SK-N-SH treated with all-trans-retinoic acid at 6 μM for 48 hours (cell line): ENCODE data around the gene SASH1.

Experiments used
- ATAC-seq: fragments of 200-7000 bp; cut with Tn5 transposase; 3 replicates; pipeline ENCODE4 v1.9.1; 2020; ENCODE audit warnings: mild to moderate bottlenecking, moderate library complexity
- ARNTL ChIP-seq: fragments of 450-650 bp; formaldehyde crosslinking; IDR thresholded peaks from 2 replicates; pipeline ENCODE4 v1.5.0; 2020; ENCODE audit warnings: low read depth, mild to moderate bottlenecking, moderate library complexity, borderline replicate concordance
- BACH2 ChIP-seq: fragments of 250-450 bp; sonication (Bioruptor Pico); IDR thresholded peaks from 2 replicates; pipeline ENCODE4 v1.9.0; 2021; ENCODE audit warnings: mild to moderate bottlenecking, borderline replicate concordance
- ESRRG ChIP-seq: fragments of 250-450 bp; sonication (Bioruptor Pico); IDR thresholded peaks from 2 replicates; pipeline ENCODE4 v1.6.1; 2021; ENCODE audit warnings: mild to moderate bottlenecking
- GLIS3 ChIP-seq: fragments of 250-450 bp; sonication (Bioruptor Pico); IDR thresholded peaks from 2 replicates; pipeline ENCODE4 v1.5.0; 2020; ENCODE audit warnings: mild to moderate bottlenecking, moderate library complexity
- PPARA ChIP-seq: fragments of 250-450 bp; sonication (Bioruptor Pico); IDR thresholded peaks from 2 replicates; pipeline ENCODE4 v1.5.0; 2020; ENCODE audit warnings: mild to moderate bottlenecking, borderline replicate concordance
- RARB ChIP-seq: fragments of 250-450 bp; sonication (Bioruptor Pico); IDR thresholded peaks from 2 replicates; pipeline ENCODE4 v1.8.0; 2021; ENCODE audit warnings: mild to moderate bottlenecking, moderate library complexity
- SNAI2 ChIP-seq: fragments of 250-450 bp; sonication (Bioruptor Pico); IDR thresholded peaks from 2 replicates; pipeline ENCODE4 v1.5.0; 2020; ENCODE audit warnings: mild to moderate bottlenecking, moderate library complexity
- TCF4 ChIP-seq: fragments of 250-450 bp; sonication (Bioruptor Pico); IDR thresholded peaks from 2 replicates; pipeline ENCODE4 v1.8.0; 2021; ENCODE audit warnings: mild to moderate bottlenecking, moderate library complexity, borderline replicate concordance
- TOX ChIP-seq: fragments of 250-450 bp; sonication (Bioruptor Pico); IDR thresholded peaks from 2 replicates; pipeline ENCODE4 v1.8.0; 2021; ENCODE audit warnings: mild to moderate bottlenecking, moderate library complexity, borderline replicate concordance
- ZC3H10 ChIP-seq: fragments of 250-450 bp; sonication (Bioruptor Pico); IDR thresholded peaks from 2 replicates; pipeline ENCODE4 v1.5.1; 2021; ENCODE audit warnings: mild to moderate bottlenecking, moderate library complexity
- ZFP3 ChIP-seq: fragments of 250-450 bp; sonication (Bioruptor Pico); IDR thresholded peaks from 2 replicates; pipeline ENCODE4 v1.5.0; 2020; ENCODE audit warnings: mild to moderate bottlenecking, moderate library complexity
- ZFP30 ChIP-seq: fragments of 450-650 bp; formaldehyde crosslinking; IDR thresholded peaks from 2 replicates; pipeline ENCODE4 v1.5.0; 2022; ENCODE audit warnings: mild to moderate bottlenecking, moderate library complexity
- ZNF565 ChIP-seq: fragments of 450-650 bp; formaldehyde crosslinking; conservative IDR thresholded peaks from 2 replicates; pipeline ENCODE4 v1.5.0; 2020; ENCODE audit warnings: low read depth, mild to moderate bottlenecking, moderate library complexity
- ZNF8 ChIP-seq: fragments of 450-650 bp; formaldehyde crosslinking; IDR thresholded peaks from 2 replicates; pipeline ENCODE4 v1.5.0; 2020; ENCODE audit warnings: mild to moderate bottlenecking, moderate library complexity
- TF ChIP-seq, protein P1 (sequence below): fragments of 250-450 bp; sonication (Bioruptor Pico); IDR thresholded peaks from 2 replicates; pipeline ENCODE4 v1.5.1; 2021; ENCODE audit warnings: mild to moderate bottlenecking, moderate library complexity
- TF ChIP-seq, protein P2 (sequence below): fragments of 250-450 bp; sonication (Bioruptor Pico); IDR thresholded peaks from 2 replicates; pipeline ENCODE4 v1.8.0; 2021; ENCODE audit warnings: low read depth, mild to moderate bottlenecking, moderate library complexity, borderline replicate concordance
- TF ChIP-seq, protein P3 (sequence below): fragments of 250-450 bp; sonication (Bioruptor Pico); IDR thresholded peaks from 2 replicates; pipeline ENCODE4 v1.5.0; 2020; ENCODE audit warnings: mild to moderate bottlenecking, moderate library complexity
- TF ChIP-seq, protein P4 (sequence below): fragments of 250-450 bp; sonication (Bioruptor Pico); IDR thresholded peaks from 2 replicates; pipeline ENCODE4 v1.8.0; 2020; ENCODE audit warnings: mild to moderate bottlenecking, moderate library complexity, borderline replicate concordance

Gene SASH1

DNA sequence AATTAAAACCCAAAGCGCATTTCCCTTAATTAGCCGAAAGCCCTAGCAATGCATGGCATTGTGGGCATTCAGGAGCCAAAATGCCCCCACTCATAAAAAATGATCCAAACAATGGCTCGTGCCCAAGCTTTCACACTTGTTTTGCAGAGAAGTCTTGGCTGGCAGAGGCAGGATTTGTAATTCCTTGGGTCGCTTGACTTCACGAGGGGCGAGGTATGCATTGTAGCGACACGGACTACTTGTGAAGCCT is 613 bp upstream of the SASH1 start:
- TF ChIP-seq ZNF8 (CRISPR knock-in tag) (no peak), PPARA (CRISPR knock-in tag) (no peak)
- TF ChIP-seq, protein P1, sequence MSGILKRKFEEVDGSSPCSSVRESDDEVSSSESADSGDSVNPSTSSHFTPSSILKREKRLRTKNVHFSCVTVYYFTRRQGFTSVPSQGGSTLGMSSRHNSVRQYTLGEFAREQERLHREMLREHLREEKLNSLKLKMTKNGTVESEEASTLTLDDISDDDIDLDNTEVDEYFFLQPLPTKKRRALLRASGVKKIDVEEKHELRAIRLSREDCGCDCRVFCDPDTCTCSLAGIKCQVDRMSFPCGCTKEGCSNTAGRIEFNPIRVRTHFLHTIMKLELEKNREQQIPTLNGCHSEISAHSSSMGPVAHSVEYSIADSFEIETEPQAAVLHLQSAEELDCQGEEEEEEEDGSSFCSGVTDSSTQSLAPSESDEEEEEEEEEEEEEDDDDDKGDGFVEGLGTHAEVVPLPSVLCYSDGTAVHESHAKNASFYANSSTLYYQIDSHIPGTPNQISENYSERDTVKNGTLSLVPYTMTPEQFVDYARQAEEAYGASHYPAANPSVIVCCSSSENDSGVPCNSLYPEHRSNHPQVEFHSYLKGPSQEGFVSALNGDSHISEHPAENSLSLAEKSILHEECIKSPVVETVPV (CRISPR knock-in tag), result no peak
- peak; percentile 33; the same call in 1 of the 3 replicates for ATAC-seq

DNA sequence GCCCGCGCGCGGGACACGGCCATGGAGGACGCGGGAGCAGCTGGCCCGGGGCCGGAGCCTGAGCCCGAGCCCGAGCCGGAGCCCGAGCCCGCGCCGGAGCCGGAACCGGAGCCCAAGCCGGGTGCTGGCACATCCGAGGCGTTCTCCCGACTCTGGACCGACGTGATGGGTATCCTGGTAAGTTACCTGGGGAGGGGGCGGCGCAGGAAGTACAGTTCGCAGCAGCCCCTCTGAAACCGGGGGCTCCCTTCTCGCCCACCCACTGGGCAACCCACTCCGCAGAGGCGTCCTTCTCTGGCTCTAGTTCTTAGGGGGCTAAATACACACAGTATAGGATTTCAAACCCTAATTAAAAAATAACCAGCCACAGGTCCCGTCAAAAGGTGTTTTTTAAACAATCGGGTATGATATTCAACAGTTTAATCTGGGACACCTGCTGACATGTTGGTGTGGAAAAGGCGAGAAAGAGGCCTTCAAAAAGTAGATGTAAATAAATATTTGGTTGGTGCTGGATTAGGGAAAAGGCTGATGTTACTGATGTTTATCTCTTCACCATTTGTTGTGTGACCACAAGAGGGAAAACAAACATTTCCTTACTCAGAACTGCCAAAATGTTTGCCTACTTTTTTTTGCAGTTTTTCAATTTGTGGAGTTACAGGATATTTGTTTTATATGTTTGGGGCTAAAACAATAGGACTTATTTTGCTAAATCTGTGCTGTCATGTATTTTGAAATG is 577 bp downstream of the SASH1 start:
- ATAC-seq, result peak; percentile 11; the same call in 1 of the 3 replicates
- no peak for TF ChIP-seq TCF4
- TF ChIP-seq, protein P2, sequence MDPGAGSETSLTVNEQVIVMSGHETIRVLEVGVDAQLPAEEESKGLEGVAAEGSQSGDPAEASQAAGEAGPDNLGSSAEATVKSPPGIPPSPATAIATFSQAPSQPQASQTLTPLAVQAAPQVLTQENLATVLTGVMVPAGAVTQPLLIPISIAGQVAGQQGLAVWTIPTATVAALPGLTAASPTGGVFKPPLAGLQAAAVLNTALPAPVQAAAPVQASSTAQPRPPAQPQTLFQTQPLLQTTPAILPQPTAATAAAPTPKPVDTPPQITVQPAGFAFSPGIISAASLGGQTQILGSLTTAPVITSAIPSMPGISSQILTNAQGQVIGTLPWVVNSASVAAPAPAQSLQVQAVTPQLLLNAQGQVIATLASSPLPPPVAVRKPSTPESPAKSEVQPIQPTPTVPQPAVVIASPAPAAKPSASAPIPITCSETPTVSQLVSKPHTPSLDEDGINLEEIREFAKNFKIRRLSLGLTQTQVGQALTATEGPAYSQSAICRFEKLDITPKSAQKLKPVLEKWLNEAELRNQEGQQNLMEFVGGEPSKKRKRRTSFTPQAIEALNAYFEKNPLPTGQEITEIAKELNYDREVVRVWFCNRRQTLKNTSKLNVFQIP, result no peak
- TF ChIP-seq, protein P3, sequence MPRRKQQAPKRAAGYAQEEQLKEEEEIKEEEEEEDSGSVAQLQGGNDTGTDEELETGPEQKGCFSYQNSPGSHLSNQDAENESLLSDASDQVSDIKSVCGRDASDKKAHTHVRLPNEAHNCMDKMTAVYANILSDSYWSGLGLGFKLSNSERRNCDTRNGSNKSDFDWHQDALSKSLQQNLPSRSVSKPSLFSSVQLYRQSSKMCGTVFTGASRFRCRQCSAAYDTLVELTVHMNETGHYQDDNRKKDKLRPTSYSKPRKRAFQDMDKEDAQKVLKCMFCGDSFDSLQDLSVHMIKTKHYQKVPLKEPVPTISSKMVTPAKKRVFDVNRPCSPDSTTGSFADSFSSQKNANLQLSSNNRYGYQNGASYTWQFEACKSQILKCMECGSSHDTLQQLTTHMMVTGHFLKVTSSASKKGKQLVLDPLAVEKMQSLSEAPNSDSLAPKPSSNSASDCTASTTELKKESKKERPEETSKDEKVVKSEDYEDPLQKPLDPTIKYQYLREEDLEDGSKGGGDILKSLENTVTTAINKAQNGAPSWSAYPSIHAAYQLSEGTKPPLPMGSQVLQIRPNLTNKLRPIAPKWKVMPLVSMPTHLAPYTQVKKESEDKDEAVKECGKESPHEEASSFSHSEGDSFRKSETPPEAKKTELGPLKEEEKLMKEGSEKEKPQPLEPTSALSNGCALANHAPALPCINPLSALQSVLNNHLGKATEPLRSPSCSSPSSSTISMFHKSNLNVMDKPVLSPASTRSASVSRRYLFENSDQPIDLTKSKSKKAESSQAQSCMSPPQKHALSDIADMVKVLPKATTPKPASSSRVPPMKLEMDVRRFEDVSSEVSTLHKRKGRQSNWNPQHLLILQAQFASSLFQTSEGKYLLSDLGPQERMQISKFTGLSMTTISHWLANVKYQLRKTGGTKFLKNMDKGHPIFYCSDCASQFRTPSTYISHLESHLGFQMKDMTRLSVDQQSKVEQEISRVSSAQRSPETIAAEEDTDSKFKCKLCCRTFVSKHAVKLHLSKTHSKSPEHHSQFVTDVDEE (CRISPR knock-in tag), result no peak
- TF ChIP-seq ZNF565 (CRISPR knock-in tag), result no peak
- no peak for TF ChIP-seq RARB (CRISPR knock-in tag)
- no peak for TF ChIP-seq ZC3H10
- TF ChIP-seq, protein P4, sequence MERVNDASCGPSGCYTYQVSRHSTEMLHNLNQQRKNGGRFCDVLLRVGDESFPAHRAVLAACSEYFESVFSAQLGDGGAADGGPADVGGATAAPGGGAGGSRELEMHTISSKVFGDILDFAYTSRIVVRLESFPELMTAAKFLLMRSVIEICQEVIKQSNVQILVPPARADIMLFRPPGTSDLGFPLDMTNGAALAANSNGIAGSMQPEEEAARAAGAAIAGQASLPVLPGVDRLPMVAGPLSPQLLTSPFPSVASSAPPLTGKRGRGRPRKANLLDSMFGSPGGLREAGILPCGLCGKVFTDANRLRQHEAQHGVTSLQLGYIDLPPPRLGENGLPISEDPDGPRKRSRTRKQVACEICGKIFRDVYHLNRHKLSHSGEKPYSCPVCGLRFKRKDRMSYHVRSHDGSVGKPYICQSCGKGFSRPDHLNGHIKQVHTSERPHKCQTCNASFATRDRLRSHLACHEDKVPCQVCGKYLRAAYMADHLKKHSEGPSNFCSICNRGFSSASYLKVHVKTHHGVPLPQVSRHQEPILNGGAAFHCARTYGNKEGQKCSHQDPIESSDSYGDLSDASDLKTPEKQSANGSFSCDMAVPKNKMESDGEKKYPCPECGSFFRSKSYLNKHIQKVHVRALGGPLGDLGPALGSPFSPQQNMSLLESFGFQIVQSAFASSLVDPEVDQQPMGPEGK (CRISPR knock-in tag), result no peak
- TF ChIP-seq, protein P1 (CRISPR knock-in tag), result no peak
- TF ChIP-seq ZFP30 (CRISPR knock-in tag), result no peak
- no peak for TF ChIP-seq SNAI2
- TF ChIP-seq BACH2 (CRISPR knock-in tag), result no peak
- TF ChIP-seq ESRRG, result no peak
- no peak for TF ChIP-seq ZFP3 (CRISPR knock-in tag)

DNA sequence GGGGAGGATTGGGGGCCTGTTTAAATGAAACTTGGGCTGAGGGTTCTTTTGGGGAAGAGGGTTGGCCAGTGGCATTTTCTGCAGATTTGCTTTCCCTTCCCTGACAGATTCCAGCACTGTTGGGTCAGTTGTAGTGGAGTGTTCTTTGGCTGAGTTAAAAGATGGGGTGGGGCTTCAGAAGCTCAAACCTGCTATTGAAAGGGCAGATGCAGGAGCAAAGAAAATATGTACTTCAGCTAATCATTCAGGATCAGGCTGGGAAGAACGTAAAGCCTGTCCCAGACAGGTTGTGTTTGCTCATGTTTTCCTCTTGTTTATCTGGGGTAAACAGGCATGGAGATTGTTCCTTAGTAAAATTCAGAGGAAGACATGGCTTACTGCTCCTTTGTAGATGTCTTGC is 2.5 kb downstream of the SASH1 start:
- ATAC-seq, result no peak
- TF ChIP-seq ESRRG (no peak), ARNTL (CRISPR knock-in tag) (no peak), RARB (CRISPR knock-in tag) (no peak), ZFP3 (CRISPR knock-in tag) (no peak), ZFP30 (CRISPR knock-in tag) (no peak), TOX (no peak), GLIS3 (CRISPR knock-in tag) (no peak)
- TF ChIP-seq, protein P3 (CRISPR knock-in tag), result no peak
- TF ChIP-seq, protein P4 (CRISPR knock-in tag), result no peak
- TF ChIP-seq, protein P1 (CRISPR knock-in tag), result no peak
